H1 (cell line): ENCODE results near the gene SRRM2. TPM values are rescaled to one million over a fixed set of nuclear protein-coding genes. Genes with fewer than 3 reads are reported as not detected.

ENCODE experiments used
- CTCF ChIA-PET: fragments of 300-600 bp; sonication (Branson Sonifier 250); formaldehyde crosslinking; loops from one replicate; lab custom pipeline; 2021; ENCODE audit not compliant: partially characterized antibody; lab: Charles Lee
- POLR2A ChIA-PET: fragments of 300-600 bp; sonication (Branson Sonifier 250); formaldehyde crosslinking; loops from one replicate; lab custom pipeline; 2021; ENCODE audit warnings: inconsistent platforms; ENCODE audit not compliant: partially characterized antibody; lab: Charles Lee
- DNase-seq, 2 experiments: peaks; one replicate each; pipeline versions ENCODE4 v3.0.0 to v3.0.0-alpha.2; 2010 to 2022; ENCODE audit warnings: low spot score in 2 of 2, low read depth in 1 of 2, mixed read lengths in 1 of 2
- FAIRE-seq: peaks from 2 replicates; lab custom pipeline; 2011; peaks lifted over from hg19 to GRCh38; lab: Jason Lieb, UNC
- H2AFZ ChIP-seq: 2 replicates; pipeline ENCODE4 v1.8.1; 2012; ENCODE audit warnings: low read length, inconsistent platforms
- H2AK5ac ChIP-seq: 2 replicates; pipeline ENCODE4 v1.6.1; 2013; ENCODE audit warnings: low read depth, low read length
- H2BK120ac ChIP-seq: replicated peaks from 2 replicates; pipeline ENCODE3; 2013; ENCODE audit warnings: low read depth, low read length, inconsistent platforms
- H2BK12ac ChIP-seq: 2 replicates; pipeline ENCODE4 v1.6.1; 2013; ENCODE audit warnings: low read depth, low read length
- H2BK15ac ChIP-seq: 2 replicates; pipeline ENCODE4 v1.6.1; 2013; ENCODE audit warnings: low read length
- H2BK20ac ChIP-seq: 2 replicates; pipeline ENCODE4 v1.6.1; 2013; ENCODE audit warnings: low read length
- H2BK5ac ChIP-seq: 2 replicates; pipeline ENCODE4 v1.6.1; 2013; ENCODE audit warnings: low read depth, low read length
- H3K14ac ChIP-seq: 2 replicates; pipeline ENCODE4 v1.6.1; 2013; ENCODE audit warnings: inconsistent platforms; ENCODE audit not compliant: insufficient read length
- H3K18ac ChIP-seq: 2 replicates; pipeline ENCODE4 v1.6.1; 2013; ENCODE audit warnings: low read length; ENCODE audit errors: extremely low read depth
- H3K23ac ChIP-seq: 2 replicates; pipeline ENCODE4 v1.6.1; 2013; ENCODE audit warnings: inconsistent platforms; ENCODE audit not compliant: insufficient read length
- H3K23me2 ChIP-seq: 2 replicates; pipeline ENCODE4 v1.6.1; 2013; ENCODE audit warnings: low read depth, low read length
- H3K27ac ChIP-seq: 2 replicates; pipeline ENCODE4 v1.6.1; 2011; ENCODE audit warnings: low read depth, low read length, inconsistent platforms
- H3K27me3 ChIP-seq, 4 experiments: replicated peaks in 1 of 4; 1 replicate in 1 of 4; 2 replicates in 3 of 4; pipeline versions ENCODE4 v1.6.1 to v1.8.1; 2011 to 2013; ENCODE audit warnings: low read length in 3 of 4, mild to moderate bottlenecking in 3 of 4, inconsistent platforms in 2 of 4, mixed read lengths in 2 of 4, moderate library complexity in 1 of 4; ENCODE audit not compliant: control insufficient read depth in 3 of 4, insufficient read depth in 3 of 4; ENCODE audit errors: extremely low read depth in 1 of 4
- H3K36me3 ChIP-seq, 4 experiments: 2 replicates each; pipeline versions ENCODE4 v1.6.1 to v1.8.1; 2011 to 2013; ENCODE audit warnings: mild to moderate bottlenecking in 4 of 4, low read length in 3 of 4, moderate library complexity in 2 of 4, control low read depth in 1 of 4, inconsistent platforms in 1 of 4; ENCODE audit not compliant: insufficient read depth in 4 of 4, control insufficient read depth in 2 of 4
- H3K4ac ChIP-seq: replicated peaks from 2 replicates; pipeline ENCODE3; 2013; ENCODE audit warnings: low read length, low read depth, mixed read lengths, inconsistent platforms; ENCODE audit not compliant: insufficient read length
- H3K4me1 ChIP-seq, 4 experiments: replicated peaks in 1 of 4; 1 replicate in 1 of 4; 2 replicates in 3 of 4; pipeline versions ENCODE4 v1.6.1 to v1.8.1; 2011 to 2013; ENCODE audit warnings: low read length in 3 of 4, inconsistent platforms in 2 of 4, mixed read lengths in 1 of 4; ENCODE audit not compliant: insufficient read depth in 4 of 4, control insufficient read depth in 3 of 4
- H3K4me2 ChIP-seq, 2 experiments: 2 replicates each; pipeline versions ENCODE4 v1.6.1 to v1.8.1; 2011 to 2013; ENCODE audit warnings: low read depth in 2 of 2, low read length in 2 of 2, control low read depth in 1 of 2, inconsistent platforms in 1 of 2, mild to moderate bottlenecking in 1 of 2; ENCODE audit not compliant: insufficient read depth in 1 of 2
- H3K4me3 ChIP-seq, 4 experiments: fragments of 200-600, 300-600 bp in 1 of 4; sonication (generic), shearing (Covaris generic), sonication (Bioruptor Twin) in 1 of 4; 2 replicates each; pipeline versions ENCODE4 v1.5.1 to v1.8.1; 2011 to 2016; ENCODE audit warnings: low read length in 4 of 4, low read depth in 3 of 4, control low read depth in 2 of 4, inconsistent platforms in 2 of 4, mild to moderate bottlenecking in 2 of 4, mixed read lengths in 1 of 4, moderate library complexity in 1 of 4; ENCODE audit not compliant: insufficient read depth in 2 of 4; ENCODE audit errors: extremely low read depth in 1 of 4
- H3K56ac ChIP-seq: replicated peaks from 2 replicates; pipeline ENCODE3; 2013; ENCODE audit warnings: low read depth, mild to moderate bottlenecking, mixed read lengths, low read length, inconsistent platforms; ENCODE audit not compliant: insufficient read length
- H3K79me1 ChIP-seq: 2 replicates; pipeline ENCODE4 v1.6.1; 2013; ENCODE audit warnings: low read depth, low read length, control low read depth
- H3K79me2 ChIP-seq, 2 experiments: 2 replicates each; pipeline versions ENCODE4 v1.6.1 to v1.8.1; 2012 to 2013; ENCODE audit warnings: low read length in 2 of 2, mild to moderate bottlenecking in 2 of 2, inconsistent platforms in 1 of 2; ENCODE audit not compliant: insufficient read depth in 2 of 2, control insufficient read depth in 1 of 2
- H3K9ac ChIP-seq, 4 experiments: replicated peaks in 1 of 4; 1 replicate in 1 of 4; 2 replicates in 3 of 4; pipeline versions ENCODE4 v1.6.1 to v1.8.1; 2011 to 2013; ENCODE audit warnings: low read depth in 3 of 4, low read length in 3 of 4, control low read depth in 2 of 4, mild to moderate bottlenecking in 2 of 4, moderate library complexity in 2 of 4, inconsistent platforms in 1 of 4; ENCODE audit errors: extremely low read depth in 1 of 4
- H3K9me3 ChIP-seq, 2 experiments: 2 replicates each; pipeline versions ENCODE4 v1.6.1 to v1.8.1; 2012 to 2013; ENCODE audit warnings: mild to moderate bottlenecking in 2 of 2, moderate library complexity in 2 of 2, control low read depth in 1 of 2, inconsistent platforms in 1 of 2, low read depth in 1 of 2, low read length in 1 of 2, mixed read lengths in 1 of 2; ENCODE audit not compliant: insufficient read depth in 2 of 2
- H4K20me1 ChIP-seq, 2 experiments: replicated peaks in 1 of 2; 2 replicates each; pipeline versions ENCODE3 to v1.8.1; 2011 to 2013; ENCODE audit warnings: inconsistent platforms in 2 of 2, low read length in 2 of 2, mild to moderate bottlenecking in 1 of 2; ENCODE audit not compliant: insufficient read depth in 2 of 2, control insufficient read depth in 1 of 2
- H4K5ac ChIP-seq: 2 replicates; pipeline ENCODE4 v1.6.1; 2013; ENCODE audit warnings: low read length, low read depth, mixed read lengths, inconsistent platforms; ENCODE audit not compliant: insufficient read length
- H4K8ac ChIP-seq: 2 replicates; pipeline ENCODE4 v1.8.0; 2013; ENCODE audit warnings: mild to moderate bottlenecking, moderate library complexity, low read length, inconsistent platforms; ENCODE audit not compliant: insufficient read depth; ENCODE audit errors: extremely low read depth
- H4K91ac ChIP-seq: replicated peaks from 2 replicates; pipeline ENCODE3; 2013; ENCODE audit warnings: low read length, mixed read lengths, inconsistent platforms; ENCODE audit not compliant: insufficient read length
- BCL11A ChIP-seq, 2 experiments: IDR thresholded peaks; one replicate each; pipeline ENCODE4 v1.6.1; 2011; ENCODE audit warnings: low read depth in 2 of 2, low read length in 2 of 2, mild to moderate bottlenecking in 2 of 2
- CHD1 ChIP-seq: IDR thresholded peaks from 2 replicates; pipeline ENCODE4 v1.6.1; 2012; ENCODE audit warnings: low read depth, low read length, improper control_type of control experiment
- RNF2 ChIP-seq: fragments of 200-900, 300-1000 bp; sonication (generic); IDR thresholded peaks from 2 replicates; pipeline ENCODE4 v1.7.1; 2016; ENCODE audit warnings: borderline replicate concordance, low read depth, mild to moderate bottlenecking, antibody characterized with exemption, low read length; ENCODE audit not compliant: poor library complexity, severe bottlenecking; ENCODE audit errors: missing control alignments
- WGBS, 2 experiments: shearing (Covaris generic) in 1 of 2; methylation state at CpG; one replicate each; pipeline versions ENCODE4 v1.1.6 to v1.1.7; 2013 to 2015; ENCODE audit warnings: low lambda C conversion rate in 2 of 2, mixed read lengths in 2 of 2, inconsistent platforms in 1 of 2, low coverage in 1 of 2, missing lambda C conversion rate in 1 of 2; ENCODE audit not compliant: insufficient replicate concordance in 2 of 2, insufficient coverage in 1 of 2, insufficient read length in 1 of 2; ENCODE audit errors: extremely low coverage in 1 of 2, missing lambda C conversion rate in 1 of 2; 5-methylcytosine and 5-hydroxymethylcytosine counted together
- polyA plus RNA-seq, 7 experiments: library from polyadenylated mRNA; depleted of rRNA in 3 of 7; stranded (reverse) in 5 of 7; unstranded in 2 of 7; fragments of >200 nt in 5 of 7; fragments of 200-250 nt in 2 of 7; gene quantifications; 1 replicate in 5 of 7; 2 replicates in 1 of 7; 4 replicates in 1 of 7; pipeline versions ENCODE4 v1.2.1 to v1.2.3, GENCODE V29; 2011 to 2013; ENCODE audit warnings: missing spikeins in 2 of 7, mixed read lengths in 2 of 7
- total RNA-seq: library from RNA; stranded (reverse); fragmentation: NEBNext Ultra II Directional; extraction: Animal tissue kit (Norgen Biotek cat#: 25700); gene quantifications from 2 replicates; pipeline ENCODE4 v1.2.1, GENCODE V29; 2021

Gene SRRM2
- total and polyA plus RNA-seq, 2 of the 8 experiments (the other 6 are each of a cell fraction or from before 2014, with no cell fraction given): 300 to 579 TPM

- H3K23ac ChIP-seq: no peak overlapping the region
- peak overlapping the region; percentile 77 to 82 for H3K4me2 ChIP-seq
- H2BK120ac ChIP-seq: no peak overlapping the region
- peak overlapping the region; percentile 100 for H2BK5ac ChIP-seq
- no peak for FAIRE-seq
- H3K14ac ChIP-seq: no peak overlapping the region
- H3K23me2 ChIP-seq: peaks cover 8% of the 10 kb centered on the region; the same call in 1 of the 2 replicates
- H3K27ac ChIP-seq: peak overlapping the region; percentile 99
- peak overlapping the region; percentile 48; the same call in 1 of the 2 replicates for H3K18ac ChIP-seq
- H2BK20ac ChIP-seq: no peak overlapping the region
- H3K79me1 ChIP-seq: peaks cover 5% of the 10 kb centered on the region
- no peak overlapping the region for H2BK15ac ChIP-seq
- H3K36me3 ChIP-seq: peaks cover 8 to 30% (median 23%) of the 10 kb centered on the region in 4 experiments
- CTCF ChIA-PET: interaction anchor here (0.7 to 1.2 kb wide), 3 partner anchors 18 to 25 kb away, joined by 3 read pairs; no protein-coding TSS in a partner anchor
- H4K20me1 ChIP-seq: peaks cover 21 to 25% of the 10 kb centered on the region in 2 experiments
- DNase-seq: no peak
- no peaks in the 10 kb centered on the region for H3K27me3 ChIP-seq
- peak overlapping the region; percentile 3 for H3K56ac ChIP-seq
- TF ChIP-seq RNF2 (no peak), CHD1 (no peak), BCL11A (IDR thresholded peaks at IDR 0.05; ENCODE audit: low read depth in 2 of 2, low read length in 2 of 2) (no peak)
- H3K4me3 ChIP-seq: peak overlapping the region; percentile 75 to 93 (median 88)
- H3K4me1 ChIP-seq: peaks cover 2 to 8% (median 5%) of the 10 kb centered on the region in 4 experiments; a peak in 6 of 7 replicates
- H3K79me2 ChIP-seq: peaks cover 47 to 66% of the 10 kb centered on the region in 2 experiments
- no peak overlapping the region for H4K91ac ChIP-seq
- no peak overlapping the region for H3K4ac ChIP-seq
- H4K8ac ChIP-seq: no peak overlapping the region
- no peaks in the 10 kb centered on the region for H3K9me3 ChIP-seq
- POLR2A ChIA-PET: interaction anchor here (0.9 to 8.3 kb wide), 13 partner anchors 8 to 217 kb away, joined by 3 to 180 read pairs (median 7); partner anchors contain the start of genes ELOB, KCTD5 and PRSS27
- H2AK5ac ChIP-seq: no peak overlapping the region
- no peak overlapping the region for H2AFZ ChIP-seq
- H4K5ac ChIP-seq: no peak overlapping the region
- 4% methylated on average over 7 of the region's 7 CpGs; no CpG with 5 or more reads in 1 of the 2 experiments for WGBS, 2 experiments
- H3K9ac ChIP-seq: peak overlapping the region; percentile 93 to 99 (median 98)
- H2BK12ac ChIP-seq: peak overlapping the region; percentile 75
These were observed 1.2 kb downstream of the SRRM2 start for GRCh38 chr16:2753733-2754020.
